Activated T-cell treated with anti-CD3 and anti-CD28 coated beads for 48 hours (primary cell): ENCODE measurements around the gene OSGEP.
A peak's percentile ranks its signal among the peaks of the same experiment; 100 is the strongest.
"Not testable (repeated sequence)": the region's sequence is repeated elsewhere in the genome, so short reads cannot be mapped to it uniquely, and the experiment has no call there.

Experiments
- DNase-seq: peaks from one replicate; pipeline ENCODE4 v3.0.0-alpha.2; 2020; ENCODE audit warnings: low read depth

OSGEP gene

GRCh38 chr14:20469890-20470602, 15.4 kb upstream of the OSGEP start:
- peak; percentile 48 for DNase-seq

DNA sequence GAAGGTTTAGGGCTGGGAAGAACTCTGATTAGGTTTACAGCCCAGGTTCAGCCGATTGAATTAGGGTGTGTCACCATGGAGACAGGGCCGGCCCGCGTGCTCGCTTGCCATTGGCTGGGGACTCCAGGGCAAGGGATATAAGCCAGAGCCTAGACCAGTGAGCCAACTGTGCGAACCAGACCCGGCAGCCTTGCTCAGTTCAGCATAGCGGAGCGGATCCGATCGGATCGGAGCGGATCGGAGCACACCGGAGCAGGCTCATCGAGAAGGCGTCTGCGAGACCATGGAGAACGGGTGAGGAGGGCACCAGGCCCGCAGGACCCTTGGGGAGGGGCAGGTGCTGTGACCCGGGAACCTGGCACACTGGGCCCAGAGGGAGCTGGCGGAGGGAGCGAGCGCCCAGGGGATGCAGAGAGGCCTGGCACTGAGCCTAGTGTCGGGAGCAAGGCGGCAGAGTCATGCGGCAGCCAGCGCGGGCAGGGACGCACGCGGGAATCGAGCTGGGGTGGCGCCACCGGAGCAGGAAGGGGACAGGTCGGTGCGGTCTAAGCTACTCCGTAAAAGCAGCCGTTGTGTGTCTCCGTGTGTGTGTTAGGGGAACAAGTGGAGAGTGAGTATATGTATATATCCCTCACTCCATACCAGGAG, 14.8 kb upstream of the OSGEP start, which contains the start of gene PNP:
Gene PNP (plus strand): TSS at position 165 of the 648 bp plus-strand sequence. CDS start 119 bp downstream, at position 284.
- peak; percentile 84 for DNase-seq

DNA sequence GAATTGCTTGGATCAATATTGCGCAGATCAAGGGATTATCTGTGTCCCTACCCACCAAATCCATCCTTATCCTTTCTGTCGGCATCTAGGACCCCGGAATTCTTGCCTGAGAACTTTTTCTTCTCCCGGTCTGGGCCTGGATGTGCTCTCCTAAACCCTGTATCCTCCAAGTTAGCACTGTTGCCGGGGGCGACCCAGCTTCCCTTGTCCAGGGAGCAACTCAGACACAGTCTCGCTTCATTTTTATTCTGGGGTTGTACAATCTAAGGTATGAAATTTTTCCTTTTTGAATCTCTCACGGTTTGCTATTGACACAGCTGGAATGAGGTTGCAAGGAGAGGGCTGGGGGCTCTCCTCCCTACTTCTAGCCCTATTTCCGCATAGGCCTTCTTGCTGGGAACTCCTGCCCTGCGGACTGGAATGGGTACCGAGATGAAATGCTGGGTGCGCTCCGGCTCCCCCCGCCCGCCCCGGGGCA, 14.2 kb upstream of the OSGEP start:
- no peak for DNase-seq

- peak; percentile 96 for DNase-seq
Measured at GRCh38 chr14:20461225-20462141, 6.9 kb upstream of the OSGEP start, which contains the start of gene PIP4P1. Gene PIP4P1, minus strand, starts transcription at chr14:20461434. Its CDS starts 109 bp downstream, at chr14:20461325.

DNA sequence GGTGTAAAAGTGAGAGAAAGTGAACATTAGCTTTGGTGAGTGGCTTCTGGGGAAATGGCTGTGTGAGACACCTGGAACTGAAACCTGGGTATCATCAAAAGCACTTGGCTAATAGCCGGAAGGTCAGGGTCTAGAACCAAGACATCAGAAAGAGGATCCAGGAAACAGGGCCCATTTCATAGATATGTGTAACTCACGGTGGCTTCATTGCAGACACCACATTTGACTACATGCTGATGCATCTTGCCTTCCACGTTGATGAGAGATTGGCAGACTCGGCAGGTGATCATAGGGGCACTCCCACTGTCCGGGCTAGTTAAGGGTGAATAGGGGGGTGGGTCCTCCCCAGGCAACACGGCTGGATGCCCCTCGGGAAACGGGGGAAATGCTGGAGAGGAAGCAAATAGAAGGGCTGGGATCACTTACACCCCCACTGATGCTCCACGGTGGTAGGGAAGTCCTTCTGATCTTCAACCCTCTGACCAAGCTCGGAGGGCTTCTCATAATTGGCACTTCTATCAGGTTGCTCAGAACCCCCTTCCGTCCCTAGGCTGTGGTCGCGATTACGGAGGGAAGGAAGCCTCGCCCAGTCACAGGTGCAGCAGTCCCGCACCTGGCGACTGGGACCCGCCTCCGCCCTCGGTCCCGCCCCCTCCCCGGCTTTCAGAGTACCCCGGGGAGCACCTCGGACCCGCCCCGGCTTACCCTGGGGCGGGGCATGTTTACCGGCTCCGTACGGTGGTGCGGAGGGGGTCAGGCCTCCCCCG, 6.0 kb upstream of the OSGEP start:
- DNase-seq, result peak; percentile 21

GRCh38 chr14:20458031-20458789, 3.6 kb upstream of the OSGEP start:
- no peak for DNase-seq

DNA sequence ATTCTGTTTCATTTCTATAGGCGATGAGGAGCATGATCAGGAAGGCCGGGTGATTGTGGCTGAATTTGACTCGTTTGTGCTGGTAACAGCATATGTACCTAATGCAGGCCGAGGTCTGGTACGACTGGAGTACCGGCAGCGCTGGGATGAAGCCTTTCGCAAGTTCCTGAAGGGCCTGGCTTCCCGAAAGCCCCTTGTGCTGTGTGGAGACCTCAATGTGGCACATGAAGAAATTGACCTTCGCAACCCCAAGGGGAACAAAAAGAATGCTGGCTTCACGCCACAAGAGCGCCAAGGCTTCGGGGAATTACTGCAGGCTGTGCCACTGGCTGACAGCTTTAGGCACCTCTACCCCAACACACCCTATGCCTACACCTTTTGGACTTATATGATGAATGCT, 2.4 kb upstream of the OSGEP start:
- no peak for DNase-seq

DNA sequence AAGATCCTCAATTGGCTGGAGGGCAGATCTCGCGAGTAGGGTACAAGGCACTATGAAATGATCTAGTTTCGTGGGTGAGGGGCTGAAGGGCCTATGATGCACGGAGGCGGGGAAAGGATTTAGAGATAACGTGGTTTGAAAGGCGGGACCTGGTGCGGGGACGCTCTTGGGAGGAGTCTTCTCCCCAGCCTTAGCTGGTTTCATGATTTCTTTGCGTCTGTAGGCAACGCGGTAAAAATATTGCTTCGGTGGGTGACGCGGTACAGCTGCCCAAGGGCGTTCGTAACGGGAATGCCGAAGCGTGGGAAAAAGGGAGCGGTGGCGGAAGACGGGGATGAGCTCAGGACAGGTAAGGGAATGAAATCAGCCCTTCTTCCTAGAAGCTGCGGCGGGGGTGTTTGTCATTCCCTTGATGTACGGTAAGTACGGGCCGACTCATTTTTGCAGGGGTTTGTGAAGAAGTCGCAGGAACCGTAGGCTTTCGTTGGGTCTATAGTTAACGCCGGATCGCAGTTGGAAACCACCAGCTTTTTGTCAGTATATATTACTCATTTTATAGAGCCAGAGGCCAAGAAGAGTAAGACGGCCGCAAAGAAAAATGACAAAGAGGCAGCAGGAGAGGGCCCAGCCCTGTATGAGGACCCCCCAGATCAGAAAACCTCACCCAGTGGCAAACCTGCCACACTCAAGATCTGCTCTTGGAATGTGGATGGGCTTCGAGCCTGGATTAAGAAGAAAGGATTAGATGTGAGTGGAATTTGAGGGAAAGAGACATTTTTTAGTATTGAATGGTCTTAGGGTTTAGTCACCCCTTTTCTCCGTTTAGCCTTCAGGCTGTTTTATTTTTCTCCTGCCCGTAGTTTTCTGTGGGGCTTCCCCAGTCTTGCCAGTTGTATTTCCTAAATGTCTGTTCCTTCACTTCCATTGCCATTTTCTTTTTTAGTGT, 1.0 kb upstream of the OSGEP start:
- DNase-seq, result peak; percentile 16

DNA sequence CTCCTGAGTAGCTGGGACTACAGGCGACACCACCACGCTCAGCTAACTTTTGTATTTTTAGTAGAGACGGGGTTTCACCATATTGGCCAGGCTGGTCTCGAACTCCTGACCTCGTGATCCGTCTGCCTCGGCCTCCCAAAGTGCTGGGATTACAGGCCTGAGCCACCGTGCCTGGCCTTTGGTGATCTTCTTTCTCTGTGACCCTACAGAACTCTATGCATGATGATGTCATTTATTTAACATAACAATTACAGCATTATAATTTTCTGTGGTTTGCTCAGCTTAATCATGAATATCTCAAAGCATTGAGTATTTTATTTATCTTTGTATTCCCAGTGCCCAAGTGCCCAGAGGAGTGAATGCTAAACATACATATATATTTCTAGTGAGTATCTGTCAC, 1.8 kb downstream of the OSGEP start:
- not testable (repeated sequence) for DNase-seq

- DNase-seq, result no peak
Measured at GRCh38 chr14:20446889-20447288, 7.7 kb downstream of the OSGEP start.

GRCh38 chr14:20443650-20444049, 11.0 kb downstream of the OSGEP start:
- DNase-seq, result not testable (repeated sequence)

- no peak for DNase-seq
Measured at GRCh38 chr14:20441461-20441860, 13.2 kb downstream of the OSGEP start.

GRCh38 chr14:20440882-20441281, 13.7 kb downstream of the OSGEP start:
- no peak for DNase-seq

DNA sequence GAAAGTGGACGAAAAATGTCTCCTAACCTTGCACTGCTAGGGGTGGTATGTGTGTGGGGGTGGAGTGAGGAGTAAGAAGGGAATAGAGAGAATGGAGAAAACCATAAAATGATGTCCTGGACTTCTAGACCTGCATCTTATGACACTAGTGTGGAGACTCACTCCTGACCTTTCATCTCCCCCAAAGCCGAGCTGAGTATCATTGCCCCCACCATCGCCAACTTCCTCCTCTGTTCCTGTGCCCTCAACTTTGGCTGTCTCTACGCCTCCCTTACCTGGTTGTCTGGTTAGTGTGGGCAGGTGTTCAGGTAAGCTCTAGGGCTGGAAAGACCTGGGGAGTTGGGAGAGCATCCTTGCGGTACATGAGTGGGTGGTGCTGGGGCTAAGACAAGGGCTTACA, 14.1 kb downstream of the OSGEP start:
- no peak for DNase-seq

DNA sequence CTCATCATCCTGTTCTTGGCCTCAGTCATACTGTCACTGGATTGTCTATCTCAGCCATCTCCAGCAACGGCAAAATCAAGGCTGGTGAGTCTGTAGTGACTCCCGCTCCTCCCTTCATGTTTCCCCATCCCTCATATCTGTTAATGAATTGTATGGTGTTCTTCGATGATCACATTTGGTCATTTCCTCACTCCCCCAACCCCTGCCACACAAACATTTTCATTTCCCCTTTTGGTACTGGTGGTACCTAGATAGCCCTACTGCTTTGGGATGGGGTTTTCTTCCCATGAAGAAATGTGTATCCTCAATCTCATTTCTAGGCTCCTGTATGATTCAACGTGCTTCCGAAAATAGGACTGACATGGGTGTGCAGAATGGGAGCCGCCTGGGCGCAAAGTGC, 15.9 kb downstream of the OSGEP start:
- no peak for DNase-seq

DNA sequence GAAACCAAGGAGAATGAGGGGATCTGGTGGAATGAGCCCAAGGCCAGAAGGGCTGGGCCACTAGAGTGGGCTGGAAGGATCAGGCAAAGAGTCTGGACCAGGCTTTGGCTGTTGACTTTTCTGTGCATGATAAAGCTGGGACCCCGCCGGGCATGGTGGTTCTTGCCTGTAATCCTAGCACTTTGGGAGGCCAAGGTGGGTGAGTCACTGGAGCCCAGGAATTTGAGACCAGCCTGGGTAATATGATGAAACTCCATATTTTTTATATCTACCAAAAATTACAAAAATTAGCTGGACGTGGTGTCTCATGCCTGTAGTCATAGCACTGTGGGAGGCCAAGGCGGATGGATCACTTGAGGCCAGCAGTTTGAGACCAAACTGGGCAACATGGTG, 18.3 kb downstream of the OSGEP start:
- no peak for DNase-seq

DNA sequence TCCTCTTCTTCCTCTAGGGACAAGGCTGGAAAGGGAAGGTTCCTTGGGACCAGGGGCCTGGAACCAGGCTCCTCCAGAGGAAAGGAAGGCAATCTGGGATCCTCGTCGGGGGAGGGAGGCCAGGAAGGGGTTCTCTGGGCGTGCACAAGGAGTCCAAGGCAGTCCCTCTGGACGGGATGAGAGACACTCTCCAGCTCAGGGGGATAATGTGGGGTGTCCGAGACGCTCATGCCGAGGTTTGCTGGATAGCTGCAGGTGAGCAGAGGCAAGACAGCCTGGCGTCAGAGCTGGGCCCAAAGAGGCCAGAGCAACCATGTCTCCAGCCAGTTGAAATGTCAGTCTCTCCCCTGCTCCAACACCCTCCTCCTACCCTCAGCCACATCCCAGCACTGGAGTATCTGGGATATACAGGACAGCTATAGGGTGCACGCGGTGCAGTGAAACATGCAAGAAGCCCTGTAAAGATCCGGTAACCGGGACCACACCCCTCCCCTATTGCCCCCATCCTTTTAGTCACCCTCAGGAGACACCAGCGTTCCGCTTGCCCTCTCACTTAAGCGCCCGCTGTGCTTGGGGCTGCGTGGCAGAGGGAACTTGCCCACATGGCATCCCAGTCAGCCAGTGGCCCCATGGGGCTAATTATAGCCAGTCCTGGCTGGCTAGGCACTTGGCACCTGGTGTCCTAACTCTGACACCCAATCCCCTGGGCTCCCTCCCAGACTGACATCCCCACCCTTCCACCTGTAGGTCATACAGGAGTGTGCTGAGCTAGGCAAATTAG, 18.8 kb downstream of the OSGEP start, which contains the start of gene KLHL33:
Gene KLHL33 (minus strand): TSS at position 585 of the 781 bp plus-strand sequence. CDS start 355 bp downstream, at position 230.
- no peak for DNase-seq

DNA sequence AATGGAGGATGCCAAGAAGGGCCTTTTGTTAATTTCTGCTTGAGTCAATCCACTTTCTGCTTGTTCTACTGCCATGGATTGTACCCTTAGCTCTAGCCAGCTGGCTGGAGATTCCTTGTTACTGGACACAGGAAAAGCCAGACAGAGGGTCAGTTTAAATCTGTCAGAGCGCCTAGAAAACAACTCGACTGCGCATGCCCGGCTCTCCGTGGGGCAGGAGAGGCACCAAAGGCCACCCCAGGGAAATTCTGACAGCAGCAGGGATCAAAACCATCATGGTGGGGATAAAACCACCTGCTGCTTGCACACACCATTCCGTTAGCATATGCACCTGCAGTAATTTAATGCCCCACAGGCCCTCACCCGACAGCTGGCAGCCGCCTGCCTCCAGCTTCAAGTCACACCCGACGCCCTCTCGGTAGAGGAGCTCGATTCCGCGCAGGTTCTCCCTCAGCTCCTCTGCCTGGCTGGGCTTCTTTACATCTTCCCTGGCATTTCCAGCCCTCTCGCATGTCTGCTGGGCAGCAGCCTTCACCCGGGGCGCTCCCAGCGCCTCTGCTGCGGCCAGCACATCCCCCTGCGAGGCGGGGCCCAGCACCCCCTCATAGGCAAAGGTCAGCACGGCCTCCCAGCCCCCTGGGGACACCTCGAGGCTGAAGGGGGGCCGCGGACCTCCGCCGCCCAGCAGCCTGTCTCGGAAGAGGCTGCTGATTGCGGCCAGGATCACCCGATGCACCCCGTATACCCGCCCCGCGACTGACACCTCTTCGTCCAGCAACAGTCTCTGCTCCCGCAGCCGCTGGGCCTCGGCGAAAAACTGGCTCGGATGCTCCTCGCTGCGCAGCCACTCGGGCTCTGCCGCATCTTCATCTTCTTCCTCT, 19.7 kb downstream of the OSGEP start:
- no peak for DNase-seq
